ENCODE data around the gene RNF213.

Gene RNF213

GRCh38 chr17:80259457-80260068 lies 1.1 kb upstream of the RNF213 start:
- TF ChIP-seq SIN3A (IDR thresholded peaks at IDR 0.05; ENCODE audit: borderline replicate concordance, insufficient read depth, low read length): no peak
- no peak for TF ChIP-seq TAF1 (IDR thresholded peaks at IDR 0.05; ENCODE audit: borderline replicate concordance, insufficient read depth, low read length)
- no peak for TF ChIP-seq FOXP2 (optimal IDR thresholded peaks at IDR 0.05; ENCODE audit: borderline replicate concordance, extremely low read depth, extremely low read length, insufficient read depth)
- TF ChIP-seq, protein P1, sequence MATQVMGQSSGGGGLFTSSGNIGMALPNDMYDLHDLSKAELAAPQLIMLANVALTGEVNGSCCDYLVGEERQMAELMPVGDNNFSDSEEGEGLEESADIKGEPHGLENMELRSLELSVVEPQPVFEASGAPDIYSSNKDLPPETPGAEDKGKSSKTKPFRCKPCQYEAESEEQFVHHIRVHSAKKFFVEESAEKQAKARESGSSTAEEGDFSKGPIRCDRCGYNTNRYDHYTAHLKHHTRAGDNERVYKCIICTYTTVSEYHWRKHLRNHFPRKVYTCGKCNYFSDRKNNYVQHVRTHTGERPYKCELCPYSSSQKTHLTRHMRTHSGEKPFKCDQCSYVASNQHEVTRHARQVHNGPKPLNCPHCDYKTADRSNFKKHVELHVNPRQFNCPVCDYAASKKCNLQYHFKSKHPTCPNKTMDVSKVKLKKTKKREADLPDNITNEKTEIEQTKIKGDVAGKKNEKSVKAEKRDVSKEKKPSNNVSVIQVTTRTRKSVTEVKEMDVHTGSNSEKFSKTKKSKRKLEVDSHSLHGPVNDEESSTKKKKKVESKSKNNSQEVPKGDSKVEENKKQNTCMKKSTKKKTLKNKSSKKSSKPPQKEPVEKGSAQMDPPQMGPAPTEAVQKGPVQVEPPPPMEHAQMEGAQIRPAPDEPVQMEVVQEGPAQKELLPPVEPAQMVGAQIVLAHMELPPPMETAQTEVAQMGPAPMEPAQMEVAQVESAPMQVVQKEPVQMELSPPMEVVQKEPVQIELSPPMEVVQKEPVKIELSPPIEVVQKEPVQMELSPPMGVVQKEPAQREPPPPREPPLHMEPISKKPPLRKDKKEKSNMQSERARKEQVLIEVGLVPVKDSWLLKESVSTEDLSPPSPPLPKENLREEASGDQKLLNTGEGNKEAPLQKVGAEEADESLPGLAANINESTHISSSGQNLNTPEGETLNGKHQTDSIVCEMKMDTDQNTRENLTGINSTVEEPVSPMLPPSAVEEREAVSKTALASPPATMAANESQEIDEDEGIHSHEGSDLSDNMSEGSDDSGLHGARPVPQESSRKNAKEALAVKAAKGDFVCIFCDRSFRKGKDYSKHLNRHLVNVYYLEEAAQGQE (IDR thresholded peaks at IDR 0.05; ENCODE audit: insufficient read depth in 1 of 2, low read depth in 2 of 2, low read length in 2 of 2): no peak
- no peak for TF ChIP-seq POLR2AphosphoS5 (IDR thresholded peaks at IDR 0.05; ENCODE audit: low read depth, low read length)

DNA sequence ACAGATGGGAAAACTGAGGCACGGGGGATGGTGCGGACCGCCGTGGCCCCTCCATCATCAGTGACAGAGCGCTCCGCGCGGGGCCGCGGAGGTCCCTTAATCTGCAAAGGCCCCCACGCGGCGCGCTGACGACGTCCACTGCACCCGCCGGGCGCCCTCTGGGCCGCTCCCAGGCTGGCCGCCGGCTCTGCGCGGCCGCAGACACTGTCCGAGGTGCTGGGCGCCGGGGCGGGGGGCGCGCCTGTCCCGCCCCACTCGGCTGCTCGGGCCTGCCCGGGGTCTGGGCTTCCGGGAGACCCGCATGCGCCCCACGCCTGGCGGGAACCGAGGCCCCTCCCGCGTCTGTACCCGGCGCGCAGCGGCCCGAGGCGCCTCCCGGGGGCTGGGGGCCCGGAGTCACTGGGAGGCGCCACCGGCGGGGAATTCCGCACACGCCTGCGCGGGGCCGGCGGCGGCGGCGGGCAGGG lies 550 bp upstream of the RNF213 start:
- no peak for TF ChIP-seq TAF1 (IDR thresholded peaks at IDR 0.05; ENCODE audit: borderline replicate concordance, insufficient read depth, low read length)
- TF ChIP-seq, protein P1 (IDR thresholded peaks at IDR 0.05; ENCODE audit: insufficient read depth in 1 of 2, low read depth in 2 of 2, low read length in 2 of 2): peak; percentile 81 to 91

DNA sequence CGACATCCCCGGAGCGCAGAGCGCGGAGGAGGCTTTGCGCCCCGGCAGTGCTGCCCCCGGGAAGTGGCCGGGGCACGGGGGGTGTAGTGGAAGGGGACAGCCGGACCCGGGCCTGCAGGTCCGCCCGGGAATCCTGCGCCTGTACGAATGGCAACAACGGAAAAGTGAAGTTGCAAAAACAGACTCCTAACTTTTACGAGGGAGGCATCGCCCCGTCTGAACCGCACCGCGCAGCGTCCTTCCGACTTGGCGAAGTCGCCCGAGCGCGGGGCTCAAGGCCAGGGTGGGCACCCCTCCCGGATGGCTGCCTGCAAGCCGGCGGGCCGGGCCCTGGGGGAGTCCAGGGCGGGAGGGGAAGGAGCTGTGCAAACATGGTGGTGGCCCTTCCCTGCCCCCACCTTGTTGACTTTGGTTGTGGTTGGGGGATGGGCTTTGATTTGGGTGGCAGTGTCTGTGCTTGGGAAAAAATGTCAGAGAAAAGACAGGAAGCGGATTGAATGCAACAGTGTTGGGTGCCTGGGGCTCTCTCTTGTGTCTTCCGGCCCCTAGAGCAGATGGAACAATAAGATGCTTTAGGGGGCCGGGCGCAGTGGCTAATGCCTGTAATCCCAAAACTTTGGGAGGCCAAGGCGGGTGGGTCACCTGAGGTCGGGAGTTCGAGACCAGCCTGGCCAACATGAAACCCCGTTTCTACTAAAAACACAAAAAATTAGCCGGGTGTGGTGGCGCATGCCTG lies 675 bp downstream of the RNF213 start:
- TF ChIP-seq POLR2AphosphoS5 (IDR thresholded peaks at IDR 0.05; ENCODE audit: low read depth, low read length): peak; percentile 56; the same call in 1 of the 2 replicates
- peak; percentile 95 for TF ChIP-seq FOXP2 (optimal IDR thresholded peaks at IDR 0.05; ENCODE audit: borderline replicate concordance, extremely low read depth, extremely low read length, insufficient read depth)
- peak; percentile 49; the same call in 1 of the 2 replicates for TF ChIP-seq TAF1 (IDR thresholded peaks at IDR 0.05; ENCODE audit: borderline replicate concordance, insufficient read depth, low read length)
- TF ChIP-seq, protein P1 (IDR thresholded peaks at IDR 0.05; ENCODE audit: insufficient read depth in 1 of 2, low read depth in 2 of 2, low read length in 2 of 2): 0 out of 4 replicates have a peak, but pooled peaks of 1 of the 2 experiments have one; percentile 38
- 0 out of 2 replicates have a peak, but pooled peaks have one; percentile 73 for TF ChIP-seq SIN3A (IDR thresholded peaks at IDR 0.05; ENCODE audit: borderline replicate concordance, insufficient read depth, low read length)

- TF ChIP-seq SIN3A (IDR thresholded peaks at IDR 0.05; ENCODE audit: borderline replicate concordance, insufficient read depth, low read length) (0 out of 2 replicates have a peak, but pooled peaks have one; percentile 3), FOXP2 (optimal IDR thresholded peaks at IDR 0.05; ENCODE audit: borderline replicate concordance, extremely low read depth, extremely low read length, insufficient read depth) (no peak)
These were observed 1.2 kb downstream of the RNF213 start for GRCh38 chr17:80261895-80262279.

DNA sequence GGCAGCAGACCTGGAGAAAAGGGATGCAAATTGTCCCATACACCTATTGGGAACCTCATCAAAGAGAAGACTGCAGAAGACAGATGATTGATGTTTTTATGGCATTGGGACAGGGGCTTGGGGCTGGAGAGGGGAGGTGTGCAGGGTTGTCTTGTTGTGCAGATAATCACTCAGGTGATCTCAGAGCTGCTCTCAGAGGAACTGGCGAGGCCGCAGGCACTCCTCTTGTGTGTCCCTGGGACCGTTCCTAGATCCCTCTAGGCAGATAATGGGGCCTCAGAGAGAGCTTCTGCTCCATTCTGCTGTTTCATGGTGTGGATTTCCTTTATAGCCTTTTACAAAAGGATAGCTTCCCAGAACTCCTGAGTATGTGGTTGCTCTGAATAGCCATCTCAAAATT lies 1.6 kb downstream of the RNF213 start:
- no peak for TF ChIP-seq SIN3A (IDR thresholded peaks at IDR 0.05; ENCODE audit: borderline replicate concordance, insufficient read depth, low read length)
- TF ChIP-seq TAF1 (IDR thresholded peaks at IDR 0.05; ENCODE audit: borderline replicate concordance, insufficient read depth, low read length): no peak
- TF ChIP-seq POLR2AphosphoS5 (IDR thresholded peaks at IDR 0.05; ENCODE audit: low read depth, low read length): no peak
- TF ChIP-seq FOXP2 (optimal IDR thresholded peaks at IDR 0.05; ENCODE audit: borderline replicate concordance, extremely low read depth, extremely low read length, insufficient read depth): no peak
- TF ChIP-seq, protein P1 (IDR thresholded peaks at IDR 0.05; ENCODE audit: insufficient read depth in 1 of 2, low read depth in 2 of 2, low read length in 2 of 2): no peak

Data from PFSK-1 (cell line).